H9 (cell line): ENCODE measurements around the gene ADGRL3. TPM values are rescaled to one million over a fixed set of nuclear protein-coding genes. Genes with fewer than 3 reads are reported as not detected.
A peak's percentile ranks its signal among the peaks of the same experiment; 100 is the strongest.

Source experiments
- DNase-seq: peaks from one replicate; pipeline ENCODE4 v3.0.0-alpha.2; 2017
- H2AFZ ChIP-seq: one replicate; pipeline ENCODE4 v1.6.1; 2013; ENCODE audit warnings: mild to moderate bottlenecking, low read length, control low read depth, moderate library complexity
- H2AK5ac ChIP-seq: 2 replicates; pipeline ENCODE4 v1.6.1; 2013; ENCODE audit warnings: low read length, control low read depth, mixed read lengths; ENCODE audit not compliant: insufficient read length
- H2BK120ac ChIP-seq: one replicate; pipeline ENCODE4 v1.6.1; 2013; ENCODE audit warnings: low read depth, mild to moderate bottlenecking, low read length, control low read depth, inconsistent platforms; ENCODE audit not compliant: poor library complexity, severe bottlenecking
- H2BK12ac ChIP-seq: 2 replicates; pipeline ENCODE4 v1.6.1; 2013; ENCODE audit warnings: low read length, control low read depth, mixed read lengths, low read depth; ENCODE audit not compliant: insufficient read length
- H2BK15ac ChIP-seq: 2 replicates; pipeline ENCODE4 v1.6.1; 2013; ENCODE audit warnings: low read depth, low read length, control low read depth
- H2BK20ac ChIP-seq: one replicate; pipeline ENCODE4 v1.6.1; 2013; ENCODE audit warnings: low read depth, mild to moderate bottlenecking, low read length, control low read depth, inconsistent platforms; ENCODE audit not compliant: poor library complexity, severe bottlenecking
- H2BK5ac ChIP-seq: 2 replicates; pipeline ENCODE4 v1.6.1; 2013; ENCODE audit warnings: low read length, control low read depth, mixed read lengths; ENCODE audit not compliant: insufficient read length
- H3K14ac ChIP-seq: 2 replicates; pipeline ENCODE4 v1.6.1; 2013; ENCODE audit warnings: low read length, control low read depth; ENCODE audit not compliant: insufficient read depth
- H3K18ac ChIP-seq: 2 replicates; pipeline ENCODE4 v1.6.1; 2013; ENCODE audit warnings: low read depth, mild to moderate bottlenecking, mixed read lengths, low read length, control low read depth; ENCODE audit not compliant: insufficient read length
- H3K23ac ChIP-seq: 2 replicates; pipeline ENCODE4 v1.6.1; 2013; ENCODE audit warnings: low read length, control low read depth, mixed read lengths, low read depth; ENCODE audit not compliant: insufficient read length
- H3K23me2 ChIP-seq: 2 replicates; pipeline ENCODE4 v1.6.1; 2013; ENCODE audit warnings: low read depth, mild to moderate bottlenecking, mixed read lengths, low read length, control low read depth; ENCODE audit not compliant: insufficient read length, poor library complexity, severe bottlenecking
- H3K27ac ChIP-seq: 2 replicates; pipeline ENCODE4 v1.5.1; 2013; ENCODE audit warnings: low read length, control low read depth, mixed read lengths, low read depth; ENCODE audit not compliant: insufficient read length
- H3K27me3 ChIP-seq: 2 replicates; pipeline ENCODE4 v1.6.1; 2013; ENCODE audit warnings: low read length, control low read depth, inconsistent platforms; ENCODE audit not compliant: insufficient read depth
- H3K4ac ChIP-seq: 2 replicates; pipeline ENCODE4 v1.6.1; 2013; ENCODE audit warnings: low read depth, mild to moderate bottlenecking, control low read depth, inconsistent platforms, low read length, moderate library complexity
- H3K4me1 ChIP-seq: 2 replicates; pipeline ENCODE4 v1.6.1; 2013; ENCODE audit warnings: low read length, control low read depth, inconsistent platforms; ENCODE audit not compliant: insufficient read depth
- H3K4me2 ChIP-seq: 2 replicates; pipeline ENCODE4 v1.6.1; 2013; ENCODE audit warnings: low read length, control low read depth, mixed read lengths; ENCODE audit not compliant: insufficient read length, insufficient read depth
- H3K56ac ChIP-seq: 2 replicates; pipeline ENCODE4 v1.6.1; 2013; ENCODE audit warnings: low read depth, mild to moderate bottlenecking, mixed read lengths, low read length, control low read depth; ENCODE audit not compliant: insufficient read length
- H3K79me1 ChIP-seq: 2 replicates; pipeline ENCODE4 v1.6.1; 2013; ENCODE audit warnings: low read depth, mild to moderate bottlenecking, moderate library complexity, low read length, control low read depth, inconsistent platforms; ENCODE audit not compliant: insufficient read depth, poor library complexity, severe bottlenecking
- H3K79me2 ChIP-seq: 2 replicates; pipeline ENCODE4 v1.6.1; 2013; ENCODE audit warnings: low read length, control low read depth, inconsistent platforms; ENCODE audit not compliant: insufficient read depth
- H3K9ac ChIP-seq: 2 replicates; pipeline ENCODE4 v1.6.1; 2013; ENCODE audit warnings: low read length, control low read depth, mixed read lengths; ENCODE audit not compliant: insufficient read length; ENCODE audit errors: extremely low read depth
- H3K9me3 ChIP-seq: one replicate; pipeline ENCODE4 v1.6.1; 2013; ENCODE audit warnings: low read depth, low read length, inconsistent platforms; ENCODE audit not compliant: control insufficient read depth
- H3T11ph ChIP-seq: one replicate; pipeline ENCODE4 v1.6.1; 2013; ENCODE audit warnings: mild to moderate bottlenecking, low read length, control low read depth, inconsistent platforms
- H4K20me1 ChIP-seq: one replicate; pipeline ENCODE4 v1.6.1; 2013; ENCODE audit not compliant: control insufficient read depth, insufficient read length, insufficient read depth
- H4K5ac ChIP-seq: 2 replicates; pipeline ENCODE4 v1.6.1; 2013; ENCODE audit warnings: low read depth, mild to moderate bottlenecking, mixed read lengths, low read length, control low read depth; ENCODE audit not compliant: insufficient read length
- H4K8ac ChIP-seq: replicated peaks from 2 replicates; pipeline ENCODE4 v1.6.1; 2013; ENCODE audit warnings: low read length, control low read depth, mixed read lengths, low read depth; ENCODE audit not compliant: insufficient read length
- H4K91ac ChIP-seq: 2 replicates; pipeline ENCODE4 v1.6.1; 2013; ENCODE audit warnings: low read depth, mild to moderate bottlenecking, moderate library complexity, mixed read lengths, low read length, control low read depth; ENCODE audit not compliant: insufficient read length
- H3K27ac Mint-ChIP-seq, 3 experiments: 2 replicates in 2 of 3; 3 replicates in 1 of 3; pipeline ENCODE4 v1.8.0; 2020 to 2021; ENCODE audit warnings: mixed read lengths in 3 of 3, mild to moderate bottlenecking in 1 of 3, moderate library complexity in 1 of 3
- H3K27me3 Mint-ChIP-seq: 2 replicates; pipeline ENCODE4 v1.8.0; 2021; ENCODE audit warnings: low read depth, mild to moderate bottlenecking, moderate library complexity, mixed read lengths
- H3K36me3 Mint-ChIP-seq, 3 experiments: 2 replicates in 2 of 3; 3 replicates in 1 of 3; pipeline ENCODE4 v1.8.0; 2020 to 2021; ENCODE audit warnings: low read depth in 3 of 3, mixed read lengths in 3 of 3; ENCODE audit not compliant: insufficient read depth in 1 of 3
- H3K4me1 Mint-ChIP-seq, 2 experiments: 2 replicates each; pipeline ENCODE4 v1.8.0; 2020; ENCODE audit warnings: mixed read lengths in 2 of 2
- H3K4me3 Mint-ChIP-seq, 2 experiments: 2 replicates in 1 of 2; 3 replicates in 1 of 2; pipeline ENCODE4 v1.8.0; 2020 to 2021; ENCODE audit warnings: mild to moderate bottlenecking in 2 of 2, mixed read lengths in 2 of 2, moderate library complexity in 1 of 2
- H3K9me3 Mint-ChIP-seq, 2 experiments: 2 replicates in 1 of 2; 3 replicates in 1 of 2; pipeline ENCODE4 v1.8.0; 2020; ENCODE audit warnings: mild to moderate bottlenecking in 2 of 2, mixed read lengths in 2 of 2, moderate library complexity in 1 of 2
- WGBS: extraction: QIAGEN DNeasy Blood & Tissue Kit; methylation state at CpG from one replicate; pipeline ENCODE4 v1.1.7; 2013; ENCODE audit warnings: missing lambda C conversion rate, low lambda C conversion rate, mixed read lengths; ENCODE audit not compliant: insufficient read length; ENCODE audit errors: extremely low coverage; 5-methylcytosine and 5-hydroxymethylcytosine counted together
- total RNA-seq: library from RNA; stranded (reverse); gene quantifications from 2 replicates; pipeline ENCODE4 v1.2.1, GENCODE V29; 2021
- TF ChIP-seq, protein P1 (sequence below): fragments of 200-600 bp; sonication (generic); conservative IDR thresholded peaks from 3 replicates; pipeline ENCODE4 v1.8.0; 2021; ENCODE audit warnings: antibody characterized with exemption, mild to moderate bottlenecking

ADGRL3 gene
- total RNA-seq, 1 experiment from 2014 or later: 5.9 TPM

DNA sequence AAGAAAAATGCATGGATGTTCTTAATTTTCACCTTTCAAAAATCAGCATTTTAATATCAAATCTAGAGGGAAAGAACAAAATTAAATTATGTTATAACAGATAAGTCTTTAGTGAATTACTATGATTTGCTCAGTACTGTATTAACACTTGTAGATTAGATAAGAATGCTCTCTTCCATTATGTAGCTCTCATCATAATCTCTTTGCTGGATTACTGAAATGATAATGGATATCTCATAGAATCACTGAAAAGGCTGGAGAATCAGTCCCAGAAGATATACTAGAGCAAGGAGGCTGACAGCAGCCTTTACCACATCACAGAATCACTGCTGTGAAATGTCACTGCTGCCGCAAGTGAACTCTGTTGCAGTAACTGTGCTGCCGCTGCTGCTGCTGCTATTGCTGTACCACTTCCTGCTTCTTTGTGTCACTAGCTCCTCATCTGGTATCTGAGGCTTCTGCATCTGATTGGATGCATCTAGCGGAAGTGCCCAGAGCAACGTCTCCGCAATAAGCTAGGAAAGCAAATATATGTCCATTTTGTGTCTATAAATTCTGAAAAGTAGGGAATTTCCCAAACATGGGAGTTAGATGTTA lies 738.2 kb downstream of the ADGRL3 start:
- no peaks in the 10 kb centered on the region for H3K27me3 Mint-ChIP-seq
- Histone ChIP-seq H4K5ac (no peak overlapping the region), H3T11ph (no peak overlapping the region), H4K91ac (no peak overlapping the region), H3K4ac (no peak overlapping the region), H3K79me1 (no peaks in the 10 kb centered on the region), H3K4me1 (no peaks in the 10 kb centered on the region), H2BK15ac (no peak overlapping the region), H2AFZ (no peak overlapping the region), H3K56ac (no peak overlapping the region), H2BK120ac (no peak overlapping the region), H3K27me3 (no peaks in the 10 kb centered on the region), H3K9me3 (no peaks in the 10 kb centered on the region), H2BK20ac (no peak overlapping the region), H3K9ac (no peak overlapping the region), H2AK5ac (no peak overlapping the region), H2BK12ac (no peak overlapping the region), H3K79me2 (no peaks in the 10 kb centered on the region), H3K14ac (no peak overlapping the region), H2BK5ac (no peak overlapping the region), H3K23ac (no peak overlapping the region), H3K4me2 (no peak overlapping the region), H3K23me2 (no peaks in the 10 kb centered on the region), H4K8ac (no peak overlapping the region), H4K20me1 (no peaks in the 10 kb centered on the region), H3K18ac (no peak overlapping the region), H3K27ac (no peak overlapping the region)
- no peak overlapping the region for H3K4me3 Mint-ChIP-seq
- peak; percentile 49 for DNase-seq
- no peaks in the 10 kb centered on the region for H3K36me3 Mint-ChIP-seq
- H3K9me3 Mint-ChIP-seq: no peaks in the 10 kb centered on the region
- WGBS: no CpG with 5 or more reads among the region's 5 CpGs
- TF ChIP-seq, protein P1, sequence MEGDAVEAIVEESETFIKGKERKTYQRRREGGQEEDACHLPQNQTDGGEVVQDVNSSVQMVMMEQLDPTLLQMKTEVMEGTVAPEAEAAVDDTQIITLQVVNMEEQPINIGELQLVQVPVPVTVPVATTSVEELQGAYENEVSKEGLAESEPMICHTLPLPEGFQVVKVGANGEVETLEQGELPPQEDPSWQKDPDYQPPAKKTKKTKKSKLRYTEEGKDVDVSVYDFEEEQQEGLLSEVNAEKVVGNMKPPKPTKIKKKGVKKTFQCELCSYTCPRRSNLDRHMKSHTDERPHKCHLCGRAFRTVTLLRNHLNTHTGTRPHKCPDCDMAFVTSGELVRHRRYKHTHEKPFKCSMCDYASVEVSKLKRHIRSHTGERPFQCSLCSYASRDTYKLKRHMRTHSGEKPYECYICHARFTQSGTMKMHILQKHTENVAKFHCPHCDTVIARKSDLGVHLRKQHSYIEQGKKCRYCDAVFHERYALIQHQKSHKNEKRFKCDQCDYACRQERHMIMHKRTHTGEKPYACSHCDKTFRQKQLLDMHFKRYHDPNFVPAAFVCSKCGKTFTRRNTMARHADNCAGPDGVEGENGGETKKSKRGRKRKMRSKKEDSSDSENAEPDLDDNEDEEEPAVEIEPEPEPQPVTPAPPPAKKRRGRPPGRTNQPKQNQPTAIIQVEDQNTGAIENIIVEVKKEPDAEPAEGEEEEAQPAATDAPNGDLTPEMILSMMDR: no peak
- H3K27ac Mint-ChIP-seq: no peak overlapping the region
- peaks cover 3 to 9% of the 10 kb centered on the region in 2 experiments; a peak in 3 of 4 replicates for H3K4me1 Mint-ChIP-seq
